Glomerular visceral epithelial cell (primary cell): ENCODE data around the gene CCNY.
A peak's percentile ranks its signal among the peaks of the same experiment; 100 is the strongest.
"Not testable (repeated sequence)": the region's sequence is repeated elsewhere in the genome, so short reads cannot be mapped to it uniquely, and the experiment has no call there.

Experiments used
- DNase-seq: peaks from one replicate; pipeline ENCODE4 v3.0.0-alpha.2; 2016; ENCODE audit errors: extremely low spot score

CCNY gene

DNA sequence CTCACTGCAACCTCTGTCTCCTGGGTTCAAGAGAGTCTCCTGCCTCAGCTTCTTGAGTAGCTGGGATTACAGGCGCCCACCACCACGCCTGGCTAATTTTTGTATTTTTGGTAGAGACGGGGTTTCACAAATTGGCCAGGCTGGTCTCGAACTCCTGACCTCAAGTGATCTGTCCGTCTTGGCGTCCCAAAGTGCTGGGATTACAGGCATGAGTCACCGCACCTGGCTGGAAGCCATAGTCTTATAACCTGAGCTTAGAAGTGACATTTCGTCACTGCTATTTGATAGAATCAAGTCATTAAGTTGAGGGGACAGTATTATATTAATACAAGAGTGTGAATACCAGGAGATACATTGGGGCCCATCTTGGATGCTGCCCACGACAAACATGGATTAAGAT, 17.9 kb downstream of the CCNY start:
- DNase-seq, result not testable (repeated sequence)

DNA sequence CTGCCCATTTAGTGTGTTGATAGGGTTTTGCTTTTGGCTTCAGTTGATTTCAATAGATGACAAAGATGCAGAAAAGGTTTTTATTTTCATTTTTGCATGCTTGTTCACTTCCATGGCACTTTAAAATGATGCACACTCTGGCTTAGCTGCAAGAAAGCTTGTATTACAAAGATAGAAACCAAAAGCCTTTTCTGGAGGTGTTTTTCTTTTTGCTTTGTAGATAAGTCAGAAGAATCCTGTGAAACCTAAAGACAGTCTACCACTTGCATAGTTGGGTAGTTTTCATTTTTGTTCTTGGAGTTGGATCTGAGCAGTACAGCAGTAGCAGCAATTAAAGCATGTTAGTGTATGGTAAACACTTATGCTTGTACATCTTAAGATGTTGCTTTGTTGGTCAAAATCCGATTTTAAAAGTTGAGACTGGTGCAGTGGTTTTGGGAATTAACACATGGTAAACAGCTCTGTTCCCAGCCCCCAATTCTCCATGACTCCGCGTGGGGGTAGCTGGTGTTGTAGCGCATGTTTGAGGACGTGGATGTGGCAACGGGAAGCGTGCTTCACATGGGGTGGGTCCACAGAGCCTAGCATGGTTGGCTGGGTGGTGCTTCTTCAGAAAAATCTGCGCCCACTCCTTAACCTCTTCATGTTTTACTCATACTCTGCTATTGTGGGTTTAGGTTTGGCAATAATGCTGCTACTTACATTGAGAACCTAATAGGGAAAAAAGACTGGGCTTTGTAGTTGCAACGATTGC, 19.8 kb downstream of the CCNY start:
- DNase-seq, result no peak

- no peak for DNase-seq
Measured at GRCh38 chr10:35356725-35357092, 20.4 kb downstream of the CCNY start.

DNA sequence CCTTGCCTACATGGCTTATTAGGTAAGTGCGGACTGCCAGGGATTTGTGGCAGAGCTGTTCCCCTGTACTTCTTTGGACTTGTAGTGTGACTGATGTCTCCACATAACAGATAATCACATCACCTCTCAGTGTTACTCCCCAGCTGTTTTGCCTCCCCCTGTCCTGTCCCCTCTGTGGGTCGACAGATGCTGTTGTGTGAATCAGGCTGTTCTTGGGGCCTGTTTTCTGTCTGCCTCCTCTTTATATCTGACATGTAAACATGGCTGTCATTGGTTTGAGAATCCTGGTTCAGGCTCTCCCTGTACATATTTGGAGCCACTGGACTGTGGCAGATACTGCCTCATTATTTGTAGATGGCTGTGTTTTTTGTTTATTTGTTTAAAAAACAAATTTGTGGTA, 22.7 kb downstream of the CCNY start:
- DNase-seq, result no peak

DNA sequence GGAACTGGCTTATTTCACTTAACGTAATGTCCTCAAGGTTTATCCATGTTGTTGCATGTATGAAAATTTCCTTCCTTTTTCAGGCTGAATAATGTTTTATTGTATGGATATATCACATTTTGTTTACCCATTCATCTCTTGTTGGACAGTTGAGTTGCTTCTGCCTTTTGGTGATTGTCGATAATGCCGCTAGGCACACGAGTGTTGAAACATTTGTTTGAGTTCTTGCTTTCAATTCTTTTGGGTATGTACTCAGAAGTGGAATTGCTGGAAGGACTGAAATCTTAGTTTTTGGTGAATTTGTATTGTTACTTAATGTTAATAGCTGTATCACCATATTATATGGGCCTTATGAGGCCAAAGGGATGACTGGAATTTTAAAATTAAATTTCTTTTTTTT, 23.6 kb downstream of the CCNY start:
- DNase-seq, result no peak

DNA sequence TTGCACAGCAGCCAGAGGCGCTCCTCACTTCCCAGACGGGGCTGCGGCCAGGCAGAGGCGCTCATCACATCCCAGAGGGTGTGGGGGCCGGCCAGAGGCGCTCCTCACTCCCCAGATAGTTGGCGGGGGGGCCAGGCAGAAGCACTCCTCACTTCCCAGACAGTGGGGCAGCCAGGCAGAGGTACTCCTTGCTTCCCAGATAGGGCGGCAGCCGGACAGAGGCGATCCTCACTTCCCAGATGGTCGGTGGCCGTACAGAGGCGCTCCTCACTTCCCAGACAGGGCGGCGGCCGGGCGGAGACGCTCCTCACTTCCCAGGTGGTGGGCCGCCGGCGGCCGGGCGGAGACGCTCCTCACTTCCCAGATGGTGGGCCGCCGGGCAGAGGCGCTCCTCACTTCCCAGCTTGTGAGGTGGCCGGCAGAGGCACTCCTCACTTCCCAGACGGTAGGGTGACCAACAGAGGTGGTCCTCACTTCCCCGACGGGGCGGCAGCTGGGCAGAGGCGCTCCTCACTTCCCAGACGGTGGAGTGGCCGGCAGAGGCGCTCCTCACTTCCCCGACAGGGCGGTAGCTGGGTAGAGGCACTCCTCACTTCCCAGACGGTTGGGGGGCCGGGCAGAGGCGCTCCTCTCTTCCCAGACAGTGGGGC, 26.5 kb downstream of the CCNY start:
- DNase-seq, result no peak

GRCh38 chr10:35363587-35363986, 27.3 kb downstream of the CCNY start:
- no peak for DNase-seq

- no peak for DNase-seq
Measured at GRCh38 chr10:35364808-35365207, 28.5 kb downstream of the CCNY start.

DNA sequence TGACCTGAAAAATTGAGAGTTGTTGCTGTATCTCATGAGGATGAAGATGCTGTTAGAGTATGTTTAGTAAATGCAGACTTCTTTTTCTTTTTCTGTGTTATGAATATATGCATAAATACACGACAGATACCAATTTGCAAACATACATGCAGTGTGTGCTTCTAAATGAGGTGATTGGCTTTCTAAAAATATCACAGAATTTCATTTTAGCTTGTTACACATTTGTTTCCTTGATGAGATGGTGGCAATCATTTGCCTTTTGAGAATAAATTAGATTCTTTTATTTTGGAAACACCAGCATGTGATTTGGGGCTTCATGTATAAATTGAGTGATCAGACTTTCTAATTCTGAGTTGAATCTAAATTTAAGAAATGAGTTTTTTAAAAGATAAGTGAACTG, 29.7 kb downstream of the CCNY start:
- no peak for DNase-seq

GRCh38 chr10:35367107-35367859, 31.0 kb downstream of the CCNY start:
- DNase-seq, result no peak

- DNase-seq, result no peak
Measured at GRCh38 chr10:35367982-35368381, 31.7 kb downstream of the CCNY start.

GRCh38 chr10:35368485-35369048, 32.3 kb downstream of the CCNY start:
- no peak for DNase-seq

GRCh38 chr10:35369049-35369611, 32.8 kb downstream of the CCNY start:
- no peak for DNase-seq

GRCh38 chr10:35371731-35372130, 35.4 kb downstream of the CCNY start:
- no peak for DNase-seq

DNA sequence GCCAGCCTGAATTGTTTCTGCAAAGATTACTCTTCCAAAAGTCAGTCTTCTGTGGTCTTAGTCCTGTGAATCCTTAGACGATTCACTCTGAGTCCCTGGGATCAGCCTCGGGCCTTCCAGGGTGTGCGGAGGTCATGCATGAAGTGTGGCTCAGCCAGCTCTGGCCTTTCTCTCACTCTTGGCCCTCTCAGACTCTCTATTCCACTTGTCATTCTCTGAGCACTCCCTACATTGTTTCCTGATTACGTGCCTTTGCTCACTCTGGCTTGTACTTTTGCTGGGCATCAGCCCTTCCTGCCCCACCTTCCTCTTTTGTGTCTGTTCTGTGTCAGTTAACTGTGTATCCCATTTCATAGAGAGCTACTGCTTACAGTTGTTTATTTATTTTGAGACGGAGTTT, 36.0 kb downstream of the CCNY start:
- DNase-seq, result peak; percentile 89

DNA sequence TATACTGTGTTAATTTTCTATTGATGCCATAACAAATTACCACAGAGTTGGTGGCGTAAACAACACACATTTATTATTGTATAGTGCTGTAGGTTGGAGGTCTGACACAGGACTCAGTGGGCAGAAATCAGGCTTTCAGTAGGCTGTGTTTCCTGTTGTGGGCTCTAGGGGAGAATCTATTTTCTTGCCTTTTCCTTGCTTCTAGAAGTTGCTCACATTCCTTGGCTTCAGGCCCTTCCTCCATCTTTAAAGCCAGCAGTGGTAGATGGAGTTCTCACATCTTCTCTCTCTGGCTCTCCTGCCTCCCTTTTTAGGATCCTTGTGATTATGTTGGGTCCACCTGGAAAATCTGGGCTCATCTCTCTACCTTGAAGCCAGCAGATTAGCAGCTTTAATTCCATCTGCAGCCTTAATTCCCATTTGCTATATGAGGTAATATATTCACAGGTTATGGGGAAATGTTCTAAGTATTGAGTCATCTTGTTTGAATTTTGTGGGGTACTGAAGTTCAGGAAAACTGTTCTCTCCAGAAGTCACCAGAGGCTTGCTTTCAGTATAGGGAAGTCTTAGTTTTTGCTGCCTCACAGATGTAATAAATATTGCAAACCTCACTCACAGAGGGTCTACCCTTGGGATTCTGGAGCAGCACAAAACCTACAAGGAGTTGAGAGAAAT, 38.9 kb downstream of the CCNY start:
- no peak for DNase-seq

GRCh38 chr10:35377050-35377728, 40.9 kb downstream of the CCNY start:
- no peak for DNase-seq

DNA sequence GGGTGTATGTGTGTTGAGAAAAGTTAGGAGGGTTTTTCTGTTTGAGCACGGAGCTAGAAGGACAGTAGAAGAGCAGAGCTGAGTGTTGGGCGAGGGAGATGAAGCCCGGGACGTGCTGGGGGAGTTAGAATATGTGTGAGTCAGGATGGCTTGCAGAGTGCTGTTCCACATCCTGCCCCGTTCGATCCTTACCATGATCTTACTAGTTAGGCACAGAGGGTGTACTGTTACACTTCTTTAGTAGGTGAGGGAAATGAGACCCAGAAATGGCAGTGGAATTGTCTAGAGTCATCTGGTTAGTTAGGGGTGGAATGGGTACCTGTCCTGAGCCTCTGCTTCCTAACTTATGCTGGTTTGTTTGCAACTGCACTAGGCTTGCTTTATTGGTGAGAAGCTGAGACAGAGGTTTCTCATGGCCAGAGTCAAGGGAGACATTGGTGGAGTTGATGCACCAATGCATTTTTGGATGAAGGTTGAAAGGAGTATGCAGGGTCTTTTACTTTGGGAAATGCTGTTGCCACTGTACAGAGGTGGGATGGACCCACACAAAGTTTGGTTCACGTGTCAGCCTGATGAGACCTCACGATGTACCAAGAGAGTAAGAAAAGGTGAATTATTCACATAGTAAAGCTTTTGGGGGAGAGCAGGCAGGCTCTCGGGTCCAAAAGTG, 42.4 kb downstream of the CCNY start:
- no peak for DNase-seq

- no peak for DNase-seq
Measured at GRCh38 chr10:35379226-35380137, 43.2 kb downstream of the CCNY start.
